Neural cell (in vitro differentiated cells): ENCODE measurements around the gene ZNF225. TPM values are rescaled to one million over a fixed set of nuclear protein-coding genes. Genes with fewer than 3 reads are reported as not detected.

Experiments used
- H2AFZ ChIP-seq: fragments of 200-600, 300-800 bp; sonication (generic), shearing (Covaris generic); 2 replicates; pipeline ENCODE4 v1.6.0; 2014; ENCODE audit warnings: low read depth, mild to moderate bottlenecking, antibody characterized with exemption, low read length, moderate library complexity
- H3F3A ChIP-seq: fragments of 200-600 bp; shearing (Covaris generic); 2 replicates; pipeline ENCODE4 v1.6.1; 2016; ENCODE audit warnings: mild to moderate bottlenecking, moderate library complexity, mixed read lengths, antibody characterized with exemption, low read length; ENCODE audit not compliant: insufficient read depth, poor library complexity, severe bottlenecking
- H3K27ac ChIP-seq: fragments of 200-600, 300-800 bp; sonication (generic), shearing (Covaris generic); 2 replicates; pipeline ENCODE4 v1.5.1; 2014; ENCODE audit warnings: mild to moderate bottlenecking, low read length, moderate library complexity
- H3K27me3 ChIP-seq: fragments of 300-800, 200-600 bp; sonication (generic), shearing (Covaris generic); 2 replicates; pipeline ENCODE4 v1.6.0; 2014; ENCODE audit warnings: mild to moderate bottlenecking, low read depth, low read length, moderate library complexity; ENCODE audit not compliant: insufficient read depth
- H3K36me3 ChIP-seq: fragments of 300-800, 200-600 bp; sonication (generic), shearing (Covaris generic); 2 replicates; pipeline ENCODE4 v1.5.1; 2014; ENCODE audit warnings: mild to moderate bottlenecking, antibody characterized with exemption, low read length, moderate library complexity; ENCODE audit not compliant: insufficient read depth
- H3K4me2 ChIP-seq: fragments of 300-800, 200-600 bp; sonication (generic), shearing (Covaris generic); 2 replicates; pipeline ENCODE4 v1.6.0; 2014; ENCODE audit warnings: mild to moderate bottlenecking, low read length
- H3K4me3 ChIP-seq: fragments of 300-800, 200-600 bp; sonication (generic), shearing (Covaris generic); 2 replicates; pipeline ENCODE4 v1.5.1; 2014; ENCODE audit warnings: mild to moderate bottlenecking, low read length, moderate library complexity
- H3K79me2 ChIP-seq: fragments of 200-600 bp; shearing (Covaris generic); replicated peaks from 2 replicates; pipeline ENCODE4 v1.6.0; 2014; ENCODE audit warnings: mild to moderate bottlenecking, low read length, moderate library complexity; ENCODE audit not compliant: insufficient read depth
- H3K9ac ChIP-seq: fragments of 300-800, 200-600 bp; sonication (generic), shearing (Covaris generic); 2 replicates; pipeline ENCODE4 v1.6.1; 2016; ENCODE audit warnings: mild to moderate bottlenecking, low read length, mixed read lengths
- H3K9me2 ChIP-seq: fragments of 200-600 bp; shearing (Covaris generic); 2 replicates; pipeline ENCODE4 v1.6.1; 2016; ENCODE audit warnings: mild to moderate bottlenecking, low read length, mixed read lengths; ENCODE audit not compliant: insufficient read depth
- H3K9me3 ChIP-seq: fragments of 200-600, 300-800 bp; sonication (generic), shearing (Covaris generic); 2 replicates; pipeline ENCODE4 v1.6.1; 2016; ENCODE audit warnings: mild to moderate bottlenecking, mixed run types, low read length, moderate library complexity, mixed read lengths
- H4K20me1 ChIP-seq: fragments of 200-600 bp; shearing (Covaris generic); 2 replicates; pipeline ENCODE4 v1.6.1; 2016; ENCODE audit warnings: mild to moderate bottlenecking, mixed run types; ENCODE audit not compliant: insufficient read depth
- EP300 ChIP-seq: fragments of 450-650 bp; conservative IDR thresholded peaks from 2 replicates; pipeline ENCODE4 v1.6.1; 2014; ENCODE audit warnings: antibody characterized with exemption, mild to moderate bottlenecking, moderate library complexity; ENCODE audit not compliant: poor library complexity, severe bottlenecking
- POLR2AphosphoS5 ChIP-seq: IDR thresholded peaks from 2 replicates; pipeline ENCODE4 v1.6.1; 2012
- polyA plus RNA-seq: library from polyadenylated mRNA; depleted of rRNA; stranded (reverse); fragments of >200 nt; gene quantifications from 2 replicates; pipeline ENCODE4 v1.2.3, GENCODE V29; 2014
- small RNA-seq, 3 experiments: library from RNA; depleted of rRNA; stranded (forward); fragments of <200 nt; gene quantifications; one replicate each; pipeline ENCODE3, GENCODE V24; 2012
- TF ChIP-seq, protein P1 (sequence below): IDR thresholded peaks from 2 replicates; pipeline ENCODE4 v1.6.1; 2012; ENCODE audit warnings: borderline replicate concordance

Gene ZNF225
- polyA plus RNA-seq, 1 donor from 2014 or later = 8.5 TPM

DNA sequence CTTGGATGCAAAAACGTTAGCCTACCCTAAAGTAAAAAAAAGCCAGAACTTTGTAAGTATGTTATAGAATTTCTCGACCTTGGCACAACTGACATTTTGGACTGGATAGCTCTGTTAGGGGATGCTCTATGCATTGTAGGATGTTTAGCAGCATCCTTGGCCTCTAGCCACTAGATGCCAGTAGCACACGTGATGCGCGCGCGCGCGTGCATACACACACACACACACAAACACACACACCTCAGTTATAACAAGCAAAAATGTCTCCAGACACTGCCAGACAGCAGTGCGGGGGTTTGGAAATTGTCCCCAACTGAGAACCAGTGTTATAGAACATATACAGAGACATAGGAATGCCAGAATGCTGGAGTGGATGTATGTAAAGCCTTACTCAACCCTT is 68.9 kb downstream of the ZNF225 start:
- Histone ChIP-seq H2AFZ (no peak overlapping the region), H3K9me3 (no peaks in the 10 kb centered on the region), H3K27ac (no peak overlapping the region), H3K36me3 (peaks cover 5% of the 10 kb centered on the region), H3F3A (no peaks in the 10 kb centered on the region), H3K9me2 (no peaks in the 10 kb centered on the region), H4K20me1 (no peaks in the 10 kb centered on the region), H3K9ac (no peak overlapping the region), H3K4me2 (no peak overlapping the region), H3K27me3 (no peaks in the 10 kb centered on the region), H3K4me3 (no peak overlapping the region), H3K79me2 (no peaks in the 10 kb centered on the region)
- TF ChIP-seq EP300 (no peak), POLR2AphosphoS5 (no peak)
- TF ChIP-seq, protein P1, sequence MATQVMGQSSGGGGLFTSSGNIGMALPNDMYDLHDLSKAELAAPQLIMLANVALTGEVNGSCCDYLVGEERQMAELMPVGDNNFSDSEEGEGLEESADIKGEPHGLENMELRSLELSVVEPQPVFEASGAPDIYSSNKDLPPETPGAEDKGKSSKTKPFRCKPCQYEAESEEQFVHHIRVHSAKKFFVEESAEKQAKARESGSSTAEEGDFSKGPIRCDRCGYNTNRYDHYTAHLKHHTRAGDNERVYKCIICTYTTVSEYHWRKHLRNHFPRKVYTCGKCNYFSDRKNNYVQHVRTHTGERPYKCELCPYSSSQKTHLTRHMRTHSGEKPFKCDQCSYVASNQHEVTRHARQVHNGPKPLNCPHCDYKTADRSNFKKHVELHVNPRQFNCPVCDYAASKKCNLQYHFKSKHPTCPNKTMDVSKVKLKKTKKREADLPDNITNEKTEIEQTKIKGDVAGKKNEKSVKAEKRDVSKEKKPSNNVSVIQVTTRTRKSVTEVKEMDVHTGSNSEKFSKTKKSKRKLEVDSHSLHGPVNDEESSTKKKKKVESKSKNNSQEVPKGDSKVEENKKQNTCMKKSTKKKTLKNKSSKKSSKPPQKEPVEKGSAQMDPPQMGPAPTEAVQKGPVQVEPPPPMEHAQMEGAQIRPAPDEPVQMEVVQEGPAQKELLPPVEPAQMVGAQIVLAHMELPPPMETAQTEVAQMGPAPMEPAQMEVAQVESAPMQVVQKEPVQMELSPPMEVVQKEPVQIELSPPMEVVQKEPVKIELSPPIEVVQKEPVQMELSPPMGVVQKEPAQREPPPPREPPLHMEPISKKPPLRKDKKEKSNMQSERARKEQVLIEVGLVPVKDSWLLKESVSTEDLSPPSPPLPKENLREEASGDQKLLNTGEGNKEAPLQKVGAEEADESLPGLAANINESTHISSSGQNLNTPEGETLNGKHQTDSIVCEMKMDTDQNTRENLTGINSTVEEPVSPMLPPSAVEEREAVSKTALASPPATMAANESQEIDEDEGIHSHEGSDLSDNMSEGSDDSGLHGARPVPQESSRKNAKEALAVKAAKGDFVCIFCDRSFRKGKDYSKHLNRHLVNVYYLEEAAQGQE = no peak

Small RNA genes lying within 50 kb of the gene (small RNA-seq; reads per million reads assigned to genes)
- 0 reads per million in 3 experiments for gene RNU6-902P

Other genes with a start within 250 kb of the ZNF225 start
- gene ZNF404, start 229.4 kb upstream of the ZNF225 start, polyA plus RNA-seq = 14.3 and 22.8 TPM in 2 replicates
- gene ZNF45, start 178.1 kb upstream of the ZNF225 start, polyA plus RNA-seq = 14.9 and 17.5 TPM in 2 replicates
- 7.4 and 7.6 TPM in 2 replicates for gene ZNF221, start 162.2 kb upstream of the ZNF225 start, polyA plus RNA-seq
- 17.5 and 21.2 TPM in 2 replicates for gene ZNF155, start 129.2 kb upstream of the ZNF225 start, polyA plus RNA-seq
- gene ZNF230, start 110.4 kb upstream of the ZNF225 start, polyA plus RNA-seq = 6.7 and 8.4 TPM in 2 replicates
- gene ZNF222, start 88.0 kb upstream of the ZNF225 start, polyA plus RNA-seq = 32.0 and 38.4 TPM in 2 replicates
- gene ZNF223, start 61.4 kb upstream of the ZNF225 start, polyA plus RNA-seq = 17.1 and 22.7 TPM in 2 replicates
- gene ZNF284, start 41.2 kb upstream of the ZNF225 start, polyA plus RNA-seq = 3.5 and 3.8 TPM in 2 replicates
- gene ZNF224, start 19.0 kb upstream of the ZNF225 start, polyA plus RNA-seq = 41.8 and 45.4 TPM in 2 replicates
- 9.1 and 14.2 TPM in 2 replicates for gene ZNF234, start 28.2 kb downstream of the ZNF225 start, polyA plus RNA-seq
- 39.0 and 39.3 TPM in 2 replicates for gene ZNF226, start 51.7 kb downstream of the ZNF225 start, polyA plus RNA-seq
- 21.2 and 25.5 TPM in 2 replicates for gene ZNF227, start 99.1 kb downstream of the ZNF225 start, polyA plus RNA-seq
- gene ZNF233, start 146.5 kb downstream of the ZNF225 start, polyA plus RNA-seq = 2.8 and 3.2 TPM in 2 replicates
- gene ZNF235, start 191.6 kb downstream of the ZNF225 start, polyA plus RNA-seq = 7.0 and 12.6 TPM in 2 replicates
- gene ZNF112, start 243.3 kb downstream of the ZNF225 start, polyA plus RNA-seq = 15.0 and 16.1 TPM in 2 replicates